Type B pancreatic cell (in vitro differentiated cells): ENCODE results near the gene ZCCHC2. TPM values are rescaled to one million over a fixed set of nuclear protein-coding genes. Genes with fewer than 3 reads are reported as not detected.
A peak's percentile ranks its signal among the peaks of the same experiment; 100 is the strongest.

Source experiments
- DNase-seq: peaks from one replicate; pipeline ENCODE4 v3.0.0; 2021; ENCODE audit warnings: mixed read lengths; ENCODE audit not compliant: unreplicated experiment; ENCODE audit errors: extremely low spot score
- H3K27ac Mint-ChIP-seq: 2 replicates; pipeline ENCODE4 v1.8.0; 2021; ENCODE audit warnings: mild to moderate bottlenecking, mixed read lengths
- H3K27me3 Mint-ChIP-seq: 2 replicates; pipeline ENCODE4 v1.8.0; 2021; ENCODE audit warnings: mixed read lengths
- H3K36me3 Mint-ChIP-seq: 2 replicates; pipeline ENCODE4 v1.8.0; 2021; ENCODE audit warnings: mixed read lengths
- H3K4me1 Mint-ChIP-seq: one replicate; pipeline ENCODE4 v1.8.0; 2021; ENCODE audit warnings: mixed read lengths; ENCODE audit not compliant: unreplicated experiment
- H3K4me3 Mint-ChIP-seq: 2 replicates; pipeline ENCODE4 v1.8.0; 2021; ENCODE audit warnings: mild to moderate bottlenecking, mixed read lengths
- H3K9me3 Mint-ChIP-seq: 2 replicates; pipeline ENCODE4 v1.8.0; 2021; ENCODE audit warnings: mixed read lengths
- CTCF ChIP-seq: fragments of 200-600 bp; sonication (generic); conservative IDR thresholded peaks from 2 replicates; pipeline ENCODE4 v1.5.0; 2021; ENCODE audit warnings: antibody characterized with exemption, mild to moderate bottlenecking
- total RNA-seq: library from RNA; stranded (reverse); gene quantifications from 2 replicates; pipeline ENCODE4 v1.2.1, GENCODE V29; 2021; ENCODE audit warnings: low replicate concordance

ZCCHC2 gene
- total RNA-seq, 1 donor from 2014 or later: 18.0 TPM

DNA sequence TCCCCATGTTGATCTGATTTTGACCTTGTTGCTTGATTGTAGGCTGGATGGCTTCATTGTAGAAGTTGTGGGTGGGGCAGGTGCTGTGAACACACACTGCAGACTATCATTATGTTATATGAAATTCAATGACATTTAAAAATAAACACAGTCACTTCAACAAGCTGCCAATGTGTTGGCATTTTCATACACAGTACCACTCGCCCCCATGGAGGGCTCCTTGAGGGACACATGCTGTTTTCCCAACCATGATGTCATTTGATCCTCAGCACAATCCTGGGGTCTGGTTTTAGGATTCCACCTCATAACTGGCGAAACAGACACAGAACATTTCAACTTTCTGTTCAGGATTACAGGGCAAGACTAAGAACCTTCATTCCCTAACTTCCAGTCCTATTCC, 86.9 kb downstream of the ZCCHC2 start:
- H3K36me3 Mint-ChIP-seq: no peaks in the 10 kb centered on the region
- no peak overlapping the region for H3K27ac Mint-ChIP-seq
- no peak for DNase-seq
- TF ChIP-seq CTCF: no peak
- H3K4me3 Mint-ChIP-seq: no peak overlapping the region
- H3K27me3 Mint-ChIP-seq: peaks cover 17% of the 10 kb centered on the region
- peaks cover 25% of the 10 kb centered on the region for H3K4me1 Mint-ChIP-seq
- H3K9me3 Mint-ChIP-seq: no peaks in the 10 kb centered on the region

GRCh38 chr18:62610351-62610700, 87.5 kb downstream of the ZCCHC2 start:
- Mint-ChIP-seq H3K4me3 (peak overlapping the region; percentile 54), H3K27ac (no peak overlapping the region), H3K27me3 (peaks cover 21% of the 10 kb centered on the region), H3K4me1 (peaks cover 25% of the 10 kb centered on the region), H3K36me3 (no peaks in the 10 kb centered on the region), H3K9me3 (no peaks in the 10 kb centered on the region)
- TF ChIP-seq CTCF: no peak
- DNase-seq: no peak

GRCh38 chr18:62610701-62611411, 88.0 kb downstream of the ZCCHC2 start:
- no peaks in the 10 kb centered on the region for H3K36me3 Mint-ChIP-seq
- no peak for DNase-seq
- no peak for TF ChIP-seq CTCF
- no peaks in the 10 kb centered on the region for H3K9me3 Mint-ChIP-seq
- peak overlapping the region; percentile 54 for H3K4me3 Mint-ChIP-seq
- H3K4me1 Mint-ChIP-seq: peaks cover 25% of the 10 kb centered on the region
- peaks cover 24% of the 10 kb centered on the region for H3K27me3 Mint-ChIP-seq
- peak overlapping the region; percentile 62 for H3K27ac Mint-ChIP-seq

- Mint-ChIP-seq H3K27me3 (peaks cover 25% of the 10 kb centered on the region), H3K9me3 (no peaks in the 10 kb centered on the region), H3K4me1 (peaks cover 17% of the 10 kb centered on the region), H3K27ac (no peak overlapping the region), H3K36me3 (no peaks in the 10 kb centered on the region), H3K4me3 (no peak overlapping the region)
- no peak for DNase-seq
- no peak for TF ChIP-seq CTCF
These were observed 88.8 kb downstream of the ZCCHC2 start for GRCh38 chr18:62611453-62612288.

DNA sequence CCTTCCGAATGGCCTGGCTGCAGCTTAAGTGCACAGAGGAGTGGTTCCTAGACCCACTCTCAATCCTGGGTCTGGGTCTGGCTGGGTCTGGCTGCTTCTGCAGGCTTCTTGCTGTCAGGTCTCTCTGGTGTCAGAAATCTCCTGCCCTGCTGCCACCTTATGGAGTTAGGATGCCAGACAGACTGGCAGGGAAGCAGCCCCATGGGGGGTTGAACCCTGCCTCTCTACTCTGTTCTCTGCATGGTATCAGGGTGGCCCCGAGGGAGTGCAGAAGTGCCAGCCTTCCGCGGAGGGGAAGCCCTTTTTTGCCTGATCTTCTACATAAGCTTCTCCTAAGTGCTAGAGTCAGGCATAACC, 89.4 kb downstream of the ZCCHC2 start:
- peaks cover 25% of the 10 kb centered on the region for H3K27me3 Mint-ChIP-seq
- TF ChIP-seq CTCF: no peak
- DNase-seq: no peak
- H3K4me1 Mint-ChIP-seq: peaks cover 17% of the 10 kb centered on the region
- H3K9me3 Mint-ChIP-seq: no peaks in the 10 kb centered on the region
- H3K4me3 Mint-ChIP-seq: no peak overlapping the region
- no peak overlapping the region for H3K27ac Mint-ChIP-seq
- no peaks in the 10 kb centered on the region for H3K36me3 Mint-ChIP-seq
